Peyer's patch (tissue), 4 donors: ENCODE data around the gene SEMA5B. TPM values are rescaled to one million over a fixed set of nuclear protein-coding genes. Genes with fewer than 3 reads are reported as not detected.

Experiments
- DNase-seq, 3 donors: peaks; one replicate each; pipeline ENCODE4 v3.0.0-alpha.2; 2017 to 2019
- H3K27ac ChIP-seq, 4 donors: fragments of 200-600 bp; sonication (generic); one replicate each; pipeline ENCODE4 v1.5.1; 2016 to 2019
- H3K27me3 ChIP-seq, 2 donors: fragments of 200-600 bp; sonication (generic); one replicate each; pipeline ENCODE4 v1.5.1; 2019
- H3K36me3 ChIP-seq, 3 donors: fragments of 200-600 bp; sonication (generic); one replicate each; pipeline ENCODE4 v1.5.1; 2016 to 2019
- H3K4me1 ChIP-seq, 4 donors: fragments of 200-600 bp; sonication (generic); one replicate each; pipeline ENCODE4 v1.5.1; 2016 to 2019
- H3K4me3 ChIP-seq, 4 donors: fragments of 200-600 bp; sonication (generic); 1 replicate in 3 of 4; 2 replicates in 1 of 4; pipeline ENCODE4 v1.5.1; 2016 to 2019; ENCODE audit warnings: mild to moderate bottlenecking in 1 of 4
- H3K9me3 ChIP-seq, 4 donors: fragments of 200-600 bp; sonication (generic); one replicate each; pipeline ENCODE4 v1.5.1; 2016 to 2019; ENCODE audit warnings: mild to moderate bottlenecking in 1 of 4
- CTCF ChIP-seq, 6 experiments: fragments of 450-650 bp in 4 of 6; fragments of 200-600 bp in 2 of 6; sonication (generic) in 1 of 6; IDR thresholded peaks; one replicate each; pipeline ENCODE4 v1.5.1; 2017 to 2019; ENCODE audit warnings: antibody characterized with exemption in 6 of 6, mild to moderate bottlenecking in 3 of 6, moderate library complexity in 1 of 6
- POLR2A ChIP-seq, 2 donors: fragments of 450-650 bp; IDR thresholded peaks; one replicate each; pipeline ENCODE4 v1.5.1; 2017; ENCODE audit warnings: antibody characterized with exemption in 2 of 2, mild to moderate bottlenecking in 2 of 2, moderate library complexity in 2 of 2
- total RNA-seq, 4 donors: library from RNA; depleted of rRNA; stranded (reverse); fragments of >200 nt; gene quantifications; one replicate each; pipeline ENCODE4 v1.1.0, GENCODE V29; 2016

SEMA5B gene
- total RNA-seq, 4 donors from 2014 or later, result 0.54 to 6.8 (median 2.5) TPM; not detected in 1

DNA sequence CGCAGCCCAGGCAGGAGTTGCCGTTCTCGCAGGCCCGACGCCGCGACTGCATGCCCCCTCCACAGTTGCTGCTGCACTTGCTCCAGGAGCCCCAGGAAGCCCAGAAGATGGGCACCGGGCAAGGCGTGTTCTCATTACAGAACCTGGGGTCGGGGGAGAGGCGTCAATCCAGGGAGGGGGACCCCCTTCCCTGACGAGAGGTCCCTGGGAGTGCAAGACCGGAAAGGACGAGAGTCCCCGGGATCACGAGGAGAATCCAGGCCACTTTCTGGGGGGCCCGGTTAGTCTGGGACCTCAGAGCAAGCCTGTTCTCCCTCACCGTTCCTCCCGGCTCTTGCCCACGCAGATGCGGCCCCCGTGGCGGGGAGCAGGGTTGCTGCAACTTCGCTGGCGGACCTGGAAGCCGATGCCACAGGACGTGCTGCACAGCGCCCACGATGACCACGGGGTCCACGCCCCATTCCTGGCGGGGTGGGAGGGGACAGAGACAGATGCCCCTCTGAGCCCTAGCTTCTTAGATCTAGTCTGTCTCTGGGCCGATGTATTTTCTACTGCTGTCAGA, 113.9 kb downstream of the SEMA5B start:
- H3K36me3 ChIP-seq, result no peaks in the 10 kb centered on the region
- H3K9me3 ChIP-seq, result no peaks in the 10 kb centered on the region
- TF ChIP-seq CTCF (IDR thresholded peaks at IDR 0.05) (no peak), POLR2A (IDR thresholded peaks at IDR 0.05) (no peak)
- peaks cover 0 to 3% (median 0%) of the 10 kb centered on the region in 4 donors for H3K4me1 ChIP-seq
- no peak overlapping the region for H3K4me3 ChIP-seq
- DNase-seq, result no peak
- H3K27ac ChIP-seq, result no peak overlapping the region
- H3K27me3 ChIP-seq, result no peaks in the 10 kb centered on the region

DNA sequence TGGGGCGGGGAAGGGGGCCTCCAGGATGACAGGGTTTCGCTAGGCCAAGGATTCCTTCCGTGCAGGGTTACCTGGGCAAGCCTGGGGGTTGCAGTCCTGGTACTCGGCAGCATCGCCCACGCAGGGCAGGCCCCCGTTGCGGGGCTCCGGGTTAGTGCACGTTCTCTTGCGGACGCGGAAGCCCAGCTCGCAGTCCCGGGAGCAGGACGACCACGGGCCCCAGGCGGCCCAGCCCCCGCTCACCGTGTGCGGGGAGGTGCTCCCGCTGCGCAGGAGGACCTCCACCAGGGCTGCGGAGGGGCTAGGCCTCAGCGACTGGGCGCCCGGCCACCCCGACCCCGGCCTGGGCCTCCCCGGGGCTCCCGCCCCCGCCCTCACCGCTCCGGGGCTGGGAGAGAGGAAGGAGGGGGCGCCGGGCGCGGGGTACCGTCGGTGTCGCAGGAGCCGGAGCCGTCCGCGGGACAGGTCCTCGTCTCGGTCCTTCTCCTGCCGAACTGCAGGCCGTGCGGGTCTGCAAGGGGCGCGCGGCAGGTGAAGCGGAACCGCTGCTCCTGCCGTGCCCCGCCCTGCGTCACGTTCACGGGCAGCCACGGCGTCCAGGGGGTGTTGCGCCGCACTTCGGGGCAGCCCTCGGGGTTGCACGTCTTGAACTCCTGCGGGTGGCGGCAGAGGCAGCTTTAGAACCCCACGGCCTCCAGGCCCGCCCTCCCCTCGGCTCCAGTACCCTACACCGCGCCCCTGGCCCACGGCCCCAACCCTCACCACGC, 114.6 kb downstream of the SEMA5B start:
- H3K27ac ChIP-seq, result no peak overlapping the region
- no peaks in the 10 kb centered on the region for H3K27me3 ChIP-seq
- no peak for DNase-seq
- no peaks in the 10 kb centered on the region for H3K36me3 ChIP-seq
- H3K4me3 ChIP-seq, result no peak overlapping the region
- no peaks in the 10 kb centered on the region for H3K9me3 ChIP-seq
- peaks cover 0 to 3% (median 0%) of the 10 kb centered on the region in 4 donors for H3K4me1 ChIP-seq
- TF ChIP-seq CTCF (IDR thresholded peaks at IDR 0.05), result no peak
- TF ChIP-seq POLR2A (IDR thresholded peaks at IDR 0.05), result no peak

DNA sequence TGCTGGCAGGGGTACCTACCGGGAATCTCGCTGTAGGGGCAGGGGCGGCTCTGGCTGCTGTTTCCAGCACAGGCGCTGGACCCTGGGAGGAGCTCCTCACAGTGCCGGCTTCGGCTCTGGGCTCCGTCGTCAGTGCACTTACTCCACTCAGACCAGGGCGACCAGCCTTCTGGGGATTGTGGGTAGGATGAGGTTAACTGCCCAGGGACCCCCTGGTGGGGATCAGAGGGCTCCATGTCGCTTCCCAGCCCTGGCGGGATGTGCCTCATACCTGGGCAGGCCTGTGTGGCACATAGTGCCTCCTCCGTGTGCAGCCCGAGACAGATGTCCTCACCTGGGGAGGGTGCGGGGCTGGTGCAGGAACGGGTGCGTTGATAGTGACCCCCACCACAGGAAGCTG, 115.7 kb downstream of the SEMA5B start:
- peaks cover 0 to 3% (median 0%) of the 10 kb centered on the region in 4 donors for H3K4me1 ChIP-seq
- H3K27ac ChIP-seq, result no peak overlapping the region
- DNase-seq, result no peak
- no peaks in the 10 kb centered on the region for H3K36me3 ChIP-seq
- H3K27me3 ChIP-seq, result no peaks in the 10 kb centered on the region
- TF ChIP-seq POLR2A (IDR thresholded peaks at IDR 0.05), result no peak
- no peak for TF ChIP-seq CTCF (IDR thresholded peaks at IDR 0.05)
- no peaks in the 10 kb centered on the region for H3K9me3 ChIP-seq
- H3K4me3 ChIP-seq, result no peak overlapping the region

GRCh38 chr3:122908251-122908650, 119.3 kb downstream of the SEMA5B start:
- Histone ChIP-seq H3K27me3 (no peaks in the 10 kb centered on the region), H3K9me3 (no peaks in the 10 kb centered on the region), H3K36me3 (no peaks in the 10 kb centered on the region), H3K4me1 (peaks cover 0 to 3% (median 0%) of the 10 kb centered on the region in 4 donors), H3K27ac (no peak overlapping the region), H3K4me3 (no peak overlapping the region)
- TF ChIP-seq POLR2A (IDR thresholded peaks at IDR 0.05) (no peak), CTCF (IDR thresholded peaks at IDR 0.05) (no peak)
- no peak for DNase-seq

- Histone ChIP-seq H3K4me3 (no peak overlapping the region), H3K36me3 (no peaks in the 10 kb centered on the region), H3K27me3 (no peaks in the 10 kb centered on the region), H3K9me3 (no peaks in the 10 kb centered on the region), H3K27ac (no peak overlapping the region), H3K4me1 (no peaks in the 10 kb centered on the region)
- DNase-seq, result no peak
- no peak for TF ChIP-seq POLR2A (IDR thresholded peaks at IDR 0.05)
- no peak for TF ChIP-seq CTCF (IDR thresholded peaks at IDR 0.05)
Observed at GRCh38 chr3:122907471-122907870, 120.1 kb downstream of the SEMA5B start.
